GM21360 (cell line): ENCODE data around the gene MYO1G.
"Not testable (repeated sequence)": the region's sequence is repeated elsewhere in the genome, so short reads cannot be mapped to it uniquely, and the experiment has no call there.

Experiments
- ATAC-seq: cut with Tn5 transposase; IDR thresholded peaks from one replicate; pipeline ENCODE4 v1.9.1; 2021; ENCODE audit warnings: mild to moderate bottlenecking, moderate library complexity; ENCODE audit not compliant: unreplicated experiment

Gene MYO1G

DNA sequence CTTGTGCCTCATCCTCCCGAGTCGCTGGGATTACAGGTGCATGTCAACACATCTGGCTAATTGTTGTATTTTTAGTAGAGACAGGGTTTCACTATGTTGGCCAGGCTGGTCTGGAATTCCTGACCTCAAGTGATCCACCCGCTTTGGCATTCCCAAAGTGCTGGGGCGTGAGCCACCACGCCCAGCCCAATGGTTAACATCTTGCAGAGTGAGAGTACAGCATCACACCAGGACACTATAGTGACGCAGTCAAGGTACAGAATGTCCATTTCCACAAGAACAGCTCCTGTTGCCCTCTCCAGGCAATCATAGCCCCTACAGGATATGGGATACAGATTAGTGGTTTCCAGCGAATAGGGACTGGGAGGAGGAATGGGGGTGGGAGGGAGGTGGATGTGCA is 34.0 kb downstream of the MYO1G start:
- ATAC-seq, result no peak

DNA sequence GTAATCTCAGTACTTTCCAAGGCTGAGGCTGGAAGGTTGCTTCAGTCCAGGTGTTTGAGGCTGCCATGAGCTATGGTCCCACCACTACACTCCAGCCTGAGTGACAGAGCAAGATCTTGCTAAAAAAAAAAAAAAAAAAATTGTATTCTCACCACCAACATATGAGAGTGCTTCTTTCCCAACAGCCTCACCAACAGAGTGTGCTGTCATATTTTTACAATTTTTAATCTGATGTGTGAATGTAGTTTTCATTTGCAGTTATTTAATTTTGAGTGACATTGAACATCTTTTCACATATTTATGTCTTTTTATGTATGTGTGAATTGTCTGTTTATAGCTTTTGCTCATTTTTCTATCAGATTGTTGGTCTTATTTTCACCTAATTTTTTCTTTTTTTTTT is 35.2 kb downstream of the MYO1G start:
- no peak for ATAC-seq

DNA sequence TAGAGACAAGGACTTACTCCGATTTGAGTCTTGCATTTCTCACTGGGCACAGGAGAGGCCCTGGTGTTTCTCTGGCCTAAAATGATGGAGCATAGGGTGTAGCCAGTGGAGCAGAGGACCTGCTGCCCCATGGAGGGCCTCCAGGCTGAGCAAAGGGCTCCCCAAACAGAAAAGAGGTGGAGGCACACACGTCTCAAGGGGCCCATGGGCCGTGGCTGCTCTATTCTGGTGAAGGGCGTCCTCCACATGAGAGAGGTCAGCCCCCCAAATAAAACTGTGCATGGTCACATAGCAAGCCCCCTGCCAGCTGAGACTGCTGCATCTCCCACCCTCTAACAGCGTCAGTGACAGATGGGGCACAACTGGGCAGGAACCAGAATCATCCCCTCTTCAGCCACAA is 41.4 kb downstream of the MYO1G start:
- ATAC-seq, result no peak

DNA sequence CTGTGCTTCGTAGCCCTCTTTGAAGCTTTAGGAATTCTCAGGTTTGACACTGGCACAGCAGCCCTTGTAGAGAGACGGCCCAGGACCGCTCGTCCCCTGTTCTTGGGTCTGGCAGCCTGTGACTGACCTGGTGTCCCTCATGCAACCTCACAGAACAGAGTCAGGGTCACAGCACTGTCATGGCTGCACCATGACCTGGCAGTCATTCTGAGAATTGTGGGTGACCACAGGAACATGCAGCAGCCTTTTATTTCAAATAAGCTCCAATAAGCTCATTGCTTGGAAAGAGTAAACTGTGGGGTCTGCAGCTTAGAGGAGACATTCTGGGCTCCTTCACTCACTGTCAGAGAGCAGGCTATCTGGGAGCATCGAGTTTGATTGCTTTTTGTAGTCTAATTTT is 42.5 kb downstream of the MYO1G start:
- no peak for ATAC-seq

DNA sequence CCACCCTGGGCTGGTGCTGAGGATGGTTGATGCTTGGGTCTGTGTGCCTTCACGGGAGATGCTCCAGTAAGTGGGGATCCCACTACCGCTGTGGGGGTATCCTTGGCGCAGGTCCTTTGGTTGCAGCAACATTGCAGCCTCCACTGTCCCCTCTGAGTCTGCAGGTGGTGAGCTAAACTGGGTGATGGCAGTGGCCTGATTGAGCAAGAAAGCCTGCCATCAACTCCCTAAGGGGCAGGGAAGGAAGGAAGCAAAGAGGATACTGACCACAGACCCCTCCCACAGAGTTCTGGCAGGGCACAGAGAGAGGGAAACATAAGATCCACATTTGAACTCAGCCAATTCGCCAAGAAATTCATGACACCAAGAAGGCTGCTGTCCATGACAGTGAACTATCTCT is 43.2 kb downstream of the MYO1G start:
- ATAC-seq, result no peak

DNA sequence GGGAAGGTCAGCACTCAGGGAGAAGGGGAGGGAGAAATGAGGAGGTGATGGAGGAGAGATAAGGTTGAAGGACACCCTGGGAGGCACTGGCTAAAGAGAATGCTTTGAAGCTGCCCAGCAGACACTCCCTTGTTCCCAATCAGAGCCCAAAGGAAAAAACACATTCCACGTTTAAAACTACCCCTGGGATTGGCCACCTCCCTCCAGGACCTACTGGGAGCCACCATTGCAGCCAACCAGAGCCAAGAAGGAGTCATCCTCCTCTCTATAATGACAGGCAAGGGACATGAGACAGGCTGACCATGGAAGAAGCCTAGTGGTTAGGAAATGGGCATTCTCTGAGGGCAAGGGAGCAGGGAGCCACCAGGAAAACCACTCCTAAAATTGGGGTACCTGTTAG is 43.8 kb downstream of the MYO1G start:
- no peak for ATAC-seq

DNA sequence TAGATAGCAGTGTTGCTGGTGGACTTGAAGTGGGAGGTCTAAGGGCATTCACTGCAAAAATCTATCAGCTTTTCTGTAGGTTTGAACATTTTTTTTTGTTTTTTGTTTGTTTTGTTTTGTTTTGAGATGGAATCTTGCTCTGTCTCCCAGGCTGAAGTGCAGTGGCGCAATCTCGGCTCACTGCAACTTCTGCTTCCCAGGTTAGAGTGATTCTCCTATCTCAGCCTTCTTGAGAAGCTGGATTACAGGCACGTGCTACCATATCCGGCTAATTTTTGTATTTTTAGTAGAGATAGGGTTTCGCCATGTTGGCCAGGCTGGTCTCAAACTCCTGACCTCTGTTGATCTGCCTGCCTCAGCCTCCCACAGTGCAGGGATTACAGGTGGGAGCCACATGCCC is 44.3 kb downstream of the MYO1G start:
- ATAC-seq, result not testable (repeated sequence)

DNA sequence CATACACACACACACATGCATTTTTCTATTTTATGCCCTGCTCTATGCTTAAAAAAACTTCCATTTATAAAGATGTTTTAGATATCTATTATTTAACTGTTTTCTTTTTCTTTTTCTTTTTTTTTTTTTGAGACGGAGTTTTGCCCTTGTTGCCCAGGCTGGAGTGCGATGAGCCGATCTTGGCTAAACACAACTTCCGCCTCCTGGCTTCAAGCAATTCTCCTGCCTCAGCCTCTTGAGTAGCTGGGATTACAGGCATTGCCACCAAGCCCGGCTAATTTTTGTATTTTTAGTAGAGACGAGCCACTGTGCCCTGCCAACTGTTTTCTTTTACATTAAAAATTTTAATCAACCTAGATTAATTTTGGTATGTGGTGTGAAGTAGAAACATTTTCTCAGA is 47.9 kb downstream of the MYO1G start:
- ATAC-seq, result no peak

DNA sequence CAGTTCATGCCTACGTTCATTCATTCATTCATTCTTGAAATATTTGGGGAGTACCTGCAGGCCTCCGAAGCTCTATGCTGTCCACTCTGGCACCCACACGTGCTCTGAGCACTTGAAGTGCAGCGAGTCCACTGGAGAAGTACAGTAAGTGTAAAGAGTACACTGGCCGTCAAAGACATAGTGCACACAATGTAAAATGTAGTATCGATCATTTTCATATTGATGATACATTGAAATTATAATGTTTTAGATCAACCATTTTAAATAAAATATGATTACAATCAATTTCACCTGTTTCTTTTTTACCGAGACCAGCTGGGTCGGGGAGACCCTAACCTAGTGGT is 56.5 kb downstream of the MYO1G start:
- no peak for ATAC-seq

DNA sequence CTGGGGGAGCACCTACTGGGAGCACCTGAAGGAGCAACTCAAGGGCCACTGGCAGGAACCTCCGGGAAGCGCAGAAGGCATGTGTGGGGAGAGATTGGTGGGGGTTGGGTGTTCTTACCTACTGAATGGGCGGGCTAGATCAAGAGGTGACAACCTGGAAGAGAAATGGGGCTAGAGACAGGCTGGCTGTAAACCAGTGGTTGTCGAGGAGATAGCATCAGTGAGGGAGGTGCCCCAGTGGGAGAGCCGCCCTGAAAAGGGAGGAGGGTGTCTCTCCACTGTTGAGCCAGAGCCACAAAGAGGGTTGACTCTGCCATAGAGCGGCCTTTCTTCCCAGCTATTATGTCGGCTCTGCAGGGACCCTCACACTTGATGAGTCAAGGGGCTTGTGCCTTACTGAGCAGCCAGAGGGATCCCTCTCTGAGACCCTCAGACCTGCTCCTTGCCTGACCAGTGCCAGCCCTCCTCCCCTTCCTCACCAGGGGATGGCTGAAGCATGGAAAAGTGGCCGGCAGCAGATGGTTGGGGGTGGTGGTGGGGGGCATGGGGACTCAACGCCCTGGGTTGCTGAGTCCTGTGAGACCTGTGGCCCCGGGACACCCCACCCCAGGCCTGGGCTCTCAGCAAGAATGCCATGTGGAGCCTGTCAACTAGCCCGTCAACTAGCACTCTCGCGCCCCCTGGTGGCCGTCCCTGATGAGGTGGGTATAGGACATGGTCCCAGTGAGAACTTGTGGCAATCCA is 57.0 kb downstream of the MYO1G start:
- ATAC-seq, result peak; percentile 77

DNA sequence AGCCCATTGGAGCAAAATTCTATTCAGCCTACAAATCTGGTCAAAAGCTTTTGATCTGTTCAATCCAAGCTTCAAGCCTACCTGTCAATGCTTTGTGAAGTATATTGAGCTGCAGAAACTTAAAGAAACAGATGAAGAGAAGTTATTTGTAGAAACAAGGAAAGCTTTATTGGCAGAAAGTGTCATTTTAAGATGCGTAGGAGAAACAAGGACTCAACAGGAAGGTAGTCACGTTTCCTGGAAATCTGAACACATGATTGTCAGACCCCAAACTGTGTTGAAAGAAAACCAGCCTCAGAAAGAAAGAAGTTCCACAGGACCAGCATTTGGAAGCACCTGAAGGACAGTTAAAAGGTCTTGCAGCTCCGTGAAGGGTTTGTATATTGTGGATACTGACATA is 58.7 kb downstream of the MYO1G start:
- no peak for ATAC-seq

DNA sequence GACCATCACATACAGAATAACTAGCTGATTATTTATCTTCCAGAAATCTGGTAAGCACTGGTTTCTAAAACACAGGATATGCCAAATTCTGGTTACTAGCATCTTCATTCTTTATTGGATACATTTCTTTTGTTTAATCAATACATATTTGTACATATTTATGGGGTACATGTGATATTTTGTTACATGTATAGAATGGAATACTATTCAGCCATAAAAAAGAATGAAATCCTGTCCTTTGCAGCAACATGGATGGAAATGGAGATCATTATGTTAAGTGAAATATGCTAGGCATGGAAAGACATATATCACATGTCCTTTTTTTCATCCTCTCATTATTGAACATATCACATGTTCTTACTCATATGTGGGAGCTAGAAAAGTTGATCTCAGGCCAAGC is 60.8 kb downstream of the MYO1G start:
- no peak for ATAC-seq

DNA sequence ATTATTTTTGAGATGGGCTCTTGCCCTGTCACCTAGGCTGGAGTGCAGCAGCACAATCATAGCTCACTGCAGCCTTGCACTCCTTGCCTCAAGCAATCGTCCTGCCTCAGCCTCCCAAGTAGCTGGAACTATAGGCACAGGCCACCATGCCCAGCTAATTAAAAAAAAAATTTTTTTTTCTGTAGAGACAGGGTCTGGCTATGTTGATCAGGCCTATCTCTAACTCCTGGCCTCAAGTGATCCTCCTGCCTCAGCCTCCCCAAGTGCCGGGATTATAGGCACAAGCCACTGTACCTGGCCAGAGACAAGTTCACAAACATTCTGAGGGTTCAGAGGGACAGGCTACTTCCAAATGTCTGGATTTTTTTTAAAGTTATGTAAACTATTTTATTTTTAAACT is 61.4 kb downstream of the MYO1G start:
- no peak for ATAC-seq

DNA sequence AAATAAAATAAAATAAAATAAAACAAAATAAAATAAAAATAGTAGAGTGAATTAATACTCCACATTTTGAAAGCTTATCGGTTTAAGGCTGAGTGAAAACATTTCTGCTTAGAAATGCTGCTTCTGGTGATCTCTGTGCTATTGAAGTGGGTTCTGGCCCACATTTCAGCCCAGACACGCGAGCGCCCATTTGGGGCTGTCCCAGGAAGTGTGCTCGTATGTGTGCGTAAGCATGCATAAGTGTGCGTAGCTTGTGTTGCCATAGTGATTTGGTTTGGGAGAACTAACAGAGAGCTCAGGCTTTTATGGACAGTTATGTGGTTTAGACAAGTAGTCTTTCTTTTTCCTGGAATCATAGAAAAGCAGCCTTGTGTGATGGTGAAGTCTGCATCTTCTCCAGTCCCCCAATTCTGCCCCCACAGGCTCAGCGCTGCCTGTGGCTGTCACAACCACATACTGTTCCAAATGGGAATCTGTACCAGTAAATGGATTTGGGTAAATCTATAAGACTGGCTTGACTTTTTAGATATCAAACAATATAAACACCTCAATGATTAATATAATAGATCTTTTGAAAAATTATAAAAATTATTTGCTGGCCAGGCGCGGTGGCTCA is 63.7 kb downstream of the MYO1G start:
- ATAC-seq, result no peak

DNA sequence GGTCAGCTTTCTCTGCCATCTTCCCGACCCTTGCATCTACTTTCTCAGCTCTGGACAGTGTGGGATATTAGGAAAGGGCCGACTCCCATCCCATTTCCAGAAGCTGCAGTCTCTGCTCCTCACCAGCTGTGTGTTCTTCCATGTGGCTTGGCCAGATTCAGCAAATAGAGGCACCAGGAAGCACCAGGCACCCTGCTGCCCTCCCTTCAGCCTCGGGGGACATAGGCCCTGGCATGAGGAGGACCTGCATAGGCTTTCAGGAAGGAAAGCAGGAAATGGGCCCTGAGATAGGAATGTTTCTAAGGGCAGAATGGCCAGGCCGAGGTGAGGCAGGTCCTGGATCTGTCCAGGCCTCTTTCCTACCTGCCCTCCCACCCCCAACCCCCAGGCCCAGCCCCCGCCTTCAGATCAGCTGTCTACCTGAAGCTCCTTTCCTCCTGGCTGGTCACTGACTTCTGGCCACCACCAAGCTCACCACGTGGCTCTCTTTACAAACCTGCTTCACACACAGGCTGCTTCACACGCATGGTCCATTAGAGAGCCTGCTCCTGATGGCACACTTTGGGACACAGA is 66.0 kb downstream of the MYO1G start:
- no peak for ATAC-seq
